Upper lobe of left lung (tissue), 4 donors: Measurements from ENCODE around the gene CNFN.

ENCODE experiments used
- EP300 ChIP-seq, 4 donors: sonication (generic); formaldehyde crosslinking; IDR thresholded peaks; one replicate each; pipeline ENCODE4 v1.5.1; 2017; ENCODE audit warnings: antibody characterized with exemption in 4 of 4, control low read depth in 2 of 4
- POLR2A ChIP-seq, 4 donors: fragments of 450-650 bp; IDR thresholded peaks; one replicate each; pipeline ENCODE4 v1.5.1; 2016 to 2017; ENCODE audit warnings: antibody characterized with exemption in 4 of 4, mild to moderate bottlenecking in 2 of 4
- POLR2AphosphoS5 ChIP-seq, 2 donors: sonication (generic); formaldehyde crosslinking; IDR thresholded peaks; one replicate each; pipeline ENCODE4 v1.5.1; 2017; ENCODE audit warnings: antibody characterized with exemption in 2 of 2
- TF ChIP-seq, protein P1 (sequence below), 6 experiments: fragments of 450-650 bp in 4 of 6; fragments of 200-600 bp in 2 of 6; sonication (generic) in 2 of 6; IDR thresholded peaks; one replicate each; pipeline ENCODE4 v1.5.1; 2016 to 2019; ENCODE audit warnings: antibody characterized with exemption in 6 of 6

DNA sequence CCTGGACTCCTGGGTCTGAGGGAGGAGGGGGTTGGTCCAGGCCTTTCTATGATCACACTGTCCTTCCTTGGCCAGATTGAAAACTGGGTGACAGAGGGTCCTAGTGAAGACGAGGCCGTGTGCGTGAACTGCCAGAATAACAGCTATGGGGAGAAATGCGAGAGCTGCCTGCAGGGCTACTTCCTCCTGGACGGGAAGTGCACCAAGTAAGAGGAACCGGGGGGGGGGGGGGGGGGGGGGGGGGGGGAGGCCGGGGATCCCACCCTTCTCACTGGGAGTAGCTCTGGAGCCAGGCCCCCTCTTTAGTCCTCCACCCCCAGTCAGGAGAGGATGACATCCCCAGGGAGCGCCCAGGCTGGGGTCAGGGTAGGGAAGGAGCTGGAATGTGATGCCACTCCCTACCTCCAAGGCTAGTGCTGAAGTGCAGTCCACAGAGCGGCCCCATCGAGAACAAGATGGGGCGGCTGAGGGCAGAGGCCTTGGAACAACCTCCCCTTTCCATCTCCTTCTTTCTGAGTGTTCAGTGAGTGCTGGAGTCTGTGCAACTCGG is 19.4 kb downstream of the CNFN start:
- TF ChIP-seq POLR2A (IDR thresholded peaks at IDR 0.05) (no peak), EP300 (IDR thresholded peaks at IDR 0.05) (no peak), POLR2AphosphoS5 (IDR thresholded peaks at IDR 0.05) (no peak)
- TF ChIP-seq, protein P1, sequence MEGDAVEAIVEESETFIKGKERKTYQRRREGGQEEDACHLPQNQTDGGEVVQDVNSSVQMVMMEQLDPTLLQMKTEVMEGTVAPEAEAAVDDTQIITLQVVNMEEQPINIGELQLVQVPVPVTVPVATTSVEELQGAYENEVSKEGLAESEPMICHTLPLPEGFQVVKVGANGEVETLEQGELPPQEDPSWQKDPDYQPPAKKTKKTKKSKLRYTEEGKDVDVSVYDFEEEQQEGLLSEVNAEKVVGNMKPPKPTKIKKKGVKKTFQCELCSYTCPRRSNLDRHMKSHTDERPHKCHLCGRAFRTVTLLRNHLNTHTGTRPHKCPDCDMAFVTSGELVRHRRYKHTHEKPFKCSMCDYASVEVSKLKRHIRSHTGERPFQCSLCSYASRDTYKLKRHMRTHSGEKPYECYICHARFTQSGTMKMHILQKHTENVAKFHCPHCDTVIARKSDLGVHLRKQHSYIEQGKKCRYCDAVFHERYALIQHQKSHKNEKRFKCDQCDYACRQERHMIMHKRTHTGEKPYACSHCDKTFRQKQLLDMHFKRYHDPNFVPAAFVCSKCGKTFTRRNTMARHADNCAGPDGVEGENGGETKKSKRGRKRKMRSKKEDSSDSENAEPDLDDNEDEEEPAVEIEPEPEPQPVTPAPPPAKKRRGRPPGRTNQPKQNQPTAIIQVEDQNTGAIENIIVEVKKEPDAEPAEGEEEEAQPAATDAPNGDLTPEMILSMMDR (IDR thresholded peaks at IDR 0.05), result no peak
